Natural killer cell treated with Interleukin-12 subunit alpha and Interleukin-12 subunit beta and Interleukin-15 and Interleukin-18, amount 100 ng/mL, for 72 hours (primary cell): ENCODE results near the gene QSER1. TPM values are rescaled to one million over a fixed set of nuclear protein-coding genes. Genes with fewer than 3 reads are reported as not detected.

Experiments used
- ATAC-seq, 2 donors: fragments of 150-1000 bp; cut with Tn5 transposase in 1 of 2; sonication (Bioruptor Pico), chemical (Tn5 transposase) in 1 of 2; 2 replicates each; pipeline ENCODE4 v1.10.0; 2021
- DNase-seq: peaks from one replicate; pipeline ENCODE4 v3.0.0; 2022; ENCODE audit warnings: low spot score
- H3K27ac Mint-ChIP-seq, 2 donors: 1 replicate in 1 of 2; 2 replicates in 1 of 2; pipeline ENCODE4 v1.8.0; 2022; ENCODE audit warnings: mixed read lengths in 2 of 2, mild to moderate bottlenecking in 1 of 2, moderate library complexity in 1 of 2
- H3K27me3 Mint-ChIP-seq, 2 donors: 1 replicate in 1 of 2; 2 replicates in 1 of 2; pipeline ENCODE4 v1.8.0; 2022; ENCODE audit warnings: mixed read lengths in 2 of 2
- H3K36me3 Mint-ChIP-seq: one replicate; pipeline ENCODE4 v1.8.0; 2022; ENCODE audit warnings: mixed read lengths
- H3K4me1 Mint-ChIP-seq, 2 donors: 1 replicate in 1 of 2; 2 replicates in 1 of 2; pipeline ENCODE4 v1.8.0; 2022; ENCODE audit warnings: low read depth in 2 of 2, mixed read lengths in 2 of 2, mild to moderate bottlenecking in 1 of 2
- H3K4me3 Mint-ChIP-seq: one replicate; pipeline ENCODE4 v1.8.0; 2022; ENCODE audit warnings: mixed read lengths
- H3K9me3 Mint-ChIP-seq: 2 replicates; pipeline ENCODE4 v1.8.0; 2022; ENCODE audit warnings: mixed read lengths
- total RNA-seq, 2 donors: library from RNA; stranded (reverse); gene quantifications; one replicate each; pipeline ENCODE4 v1.2.3, GENCODE V29; 2022

The QSER1 gene
- total RNA-seq, 2 donors from 2014 or later, result 15.5 to 22.6 TPM

DNA sequence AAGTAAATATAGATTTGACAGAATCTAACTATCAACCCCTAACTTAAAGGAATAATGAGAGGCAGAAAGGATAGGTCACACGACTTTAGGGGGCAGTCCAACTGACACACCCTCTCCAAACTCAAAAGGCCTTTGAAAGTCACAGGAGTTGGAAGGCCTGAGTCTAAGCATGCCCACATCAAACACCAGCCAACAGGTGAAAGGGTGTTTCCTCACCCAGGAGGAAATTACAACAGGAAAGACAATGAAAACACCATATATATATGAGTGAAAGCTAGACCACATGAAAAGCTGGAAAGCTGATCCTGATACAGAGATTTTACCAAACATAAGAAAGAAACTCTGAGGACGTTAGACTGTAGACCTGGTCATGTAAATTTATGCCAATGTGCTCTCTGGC is 112.6 kb downstream of the QSER1 start:
- no peak for ATAC-seq
- Mint-ChIP-seq H3K9me3 (no peaks in the 10 kb centered on the region), H3K4me3 (no peak overlapping the region), H3K36me3 (no peaks in the 10 kb centered on the region), H3K27ac (no peak overlapping the region), H3K4me1 (peaks cover 4 to 7% of the 10 kb centered on the region in 2 donors), H3K27me3 (peaks cover 2 to 7% of the 10 kb centered on the region in 2 donors)
- no peak for DNase-seq

GRCh38 chr11:33006010-33006409 is 113.4 kb downstream of the QSER1 start:
- ATAC-seq, result no peak
- Mint-ChIP-seq H3K9me3 (no peaks in the 10 kb centered on the region), H3K27ac (no peak overlapping the region), H3K4me3 (no peak overlapping the region), H3K27me3 (peaks cover 0 to 7% of the 10 kb centered on the region in 2 donors), H3K36me3 (no peaks in the 10 kb centered on the region), H3K4me1 (peaks cover 7% of the 10 kb centered on the region in 2 donors)
- DNase-seq, result no peak

DNA sequence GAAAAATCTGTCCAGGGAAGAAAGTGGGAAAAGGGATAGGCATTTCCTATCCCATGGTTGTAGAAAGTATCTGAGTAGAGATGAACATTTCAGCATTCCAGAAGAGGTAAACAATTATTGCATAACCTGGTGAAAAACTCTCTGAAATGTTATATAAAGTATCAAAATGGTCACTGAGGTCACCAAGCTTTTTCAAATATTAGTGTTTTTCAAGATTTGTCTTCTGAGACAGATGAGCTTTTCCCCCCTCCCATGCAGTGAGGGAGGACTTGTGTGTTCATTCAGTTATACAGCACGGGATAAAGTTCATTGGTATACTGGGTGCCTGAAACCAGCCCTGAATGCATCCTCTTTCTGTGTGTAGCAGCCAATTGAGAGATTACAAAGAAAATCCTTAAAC is 121.1 kb downstream of the QSER1 start:
- DNase-seq, result no peak
- Mint-ChIP-seq H3K27me3 (peaks cover 15 to 34% of the 10 kb centered on the region in 2 donors), H3K27ac (no peak overlapping the region), H3K9me3 (no peaks in the 10 kb centered on the region), H3K36me3 (no peaks in the 10 kb centered on the region), H3K4me1 (peaks cover 13 to 28% of the 10 kb centered on the region in 2 donors), H3K4me3 (no peak overlapping the region)
- no peak for ATAC-seq

- peak; percentile 88 to 92 for ATAC-seq
- DNase-seq, result peak; percentile 90
- peaks cover 13 to 25% of the 10 kb centered on the region in 2 donors for H3K4me1 Mint-ChIP-seq
- H3K27ac Mint-ChIP-seq, result no peak within 1 kb of the TSS
- H3K27me3 Mint-ChIP-seq, result peaks cover 17 to 37% of the 10 kb centered on the region in 2 donors
- no peaks in the 10 kb centered on the region for H3K36me3 Mint-ChIP-seq
- H3K9me3 Mint-ChIP-seq, result no peaks in the 10 kb centered on the region
- peak within 1 kb of the TSS; percentile 83 for H3K4me3 Mint-ChIP-seq
Observed at GRCh38 chr11:33015621-33016551, 123.3 kb downstream of the QSER1 start, which contains the start of gene DEPDC7. Gene DEPDC7 (plus strand): TSS chr11:33015878. CDS start chr11:33015956, 78 bp downstream.

- peaks cover 10 to 20% of the 10 kb centered on the region in 2 donors for H3K4me1 Mint-ChIP-seq
- no peaks in the 10 kb centered on the region for H3K9me3 Mint-ChIP-seq
- no peak for ATAC-seq
- H3K36me3 Mint-ChIP-seq, result no peaks in the 10 kb centered on the region
- DNase-seq, result no peak
- no peak overlapping the region for H3K27ac Mint-ChIP-seq
- H3K27me3 Mint-ChIP-seq, result peaks cover 17 to 37% of the 10 kb centered on the region in 2 donors
- peak overlapping the region; percentile 83 for H3K4me3 Mint-ChIP-seq
Observed at GRCh38 chr11:33016654-33017053, 124.0 kb downstream of the QSER1 start.

DNA sequence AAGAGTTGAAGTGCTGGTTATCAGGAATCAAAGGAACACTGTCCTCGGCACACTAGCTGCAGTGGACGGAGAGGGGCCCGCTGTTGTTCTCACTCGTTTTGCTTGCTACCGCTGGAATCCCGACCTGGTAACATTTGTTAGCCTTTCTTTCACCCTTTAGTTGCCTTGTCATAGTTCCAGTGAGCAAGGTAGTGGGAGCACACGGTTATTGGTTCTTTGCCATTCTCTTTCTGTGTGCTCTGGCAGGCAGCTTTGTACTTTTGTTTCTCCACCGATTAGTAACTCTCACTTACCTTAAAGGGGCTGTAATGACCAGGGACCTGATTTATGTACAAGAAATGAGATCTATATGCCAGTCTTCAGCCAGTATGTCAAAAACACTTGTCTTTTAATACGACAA is 124.9 kb downstream of the QSER1 start:
- no peak for DNase-seq
- H3K4me1 Mint-ChIP-seq, result peaks cover 4 to 18% of the 10 kb centered on the region in 2 donors
- H3K9me3 Mint-ChIP-seq, result no peaks in the 10 kb centered on the region
- ATAC-seq, result no peak
- no peaks in the 10 kb centered on the region for H3K36me3 Mint-ChIP-seq
- peaks cover 17 to 37% of the 10 kb centered on the region in 2 donors for H3K27me3 Mint-ChIP-seq
- no peak overlapping the region for H3K27ac Mint-ChIP-seq
- H3K4me3 Mint-ChIP-seq, result no peak overlapping the region

DNA sequence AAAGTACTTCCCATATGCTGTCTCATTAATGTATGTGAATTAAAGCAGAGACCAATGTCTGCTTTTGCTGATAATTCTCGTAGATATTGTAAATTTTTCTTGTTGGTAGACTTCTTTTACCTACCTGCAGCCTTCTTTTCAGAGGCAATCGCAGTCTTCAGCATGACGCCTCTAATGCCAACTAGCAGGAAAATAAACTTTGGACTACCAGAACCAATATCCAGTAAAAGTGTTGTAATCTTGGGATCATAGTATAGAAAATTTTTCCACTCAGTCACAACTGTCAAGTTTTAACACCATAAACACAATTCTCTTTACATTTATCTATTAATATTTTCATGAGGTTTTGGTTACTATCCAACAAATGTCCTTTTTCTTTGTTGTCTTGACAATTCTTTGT is 125.4 kb downstream of the QSER1 start:
- ATAC-seq, result no peak
- Mint-ChIP-seq H3K27me3 (peaks cover 17 to 37% of the 10 kb centered on the region in 2 donors), H3K9me3 (no peaks in the 10 kb centered on the region), H3K4me1 (peaks cover 4 to 15% of the 10 kb centered on the region in 2 donors), H3K4me3 (no peak overlapping the region), H3K27ac (no peak overlapping the region), H3K36me3 (no peaks in the 10 kb centered on the region)
- no peak for DNase-seq

GRCh38 chr11:33018840-33019239 is 126.2 kb downstream of the QSER1 start:
- ATAC-seq, result no peak

GRCh38 chr11:33021501-33021900 is 128.9 kb downstream of the QSER1 start:
- Mint-ChIP-seq H3K36me3 (no peaks in the 10 kb centered on the region), H3K9me3 (no peaks in the 10 kb centered on the region), H3K27ac (no peak overlapping the region), H3K4me3 (no peak overlapping the region), H3K27me3 (peaks cover 20 to 40% of the 10 kb centered on the region in 2 donors), H3K4me1 (peaks cover 1 to 6% of the 10 kb centered on the region in 2 donors)
- no peak for DNase-seq
- ATAC-seq, result no peak

More at GRCh38 chr11:33018840-33019239, 126.2 kb downstream of the QSER1 start:
- peak overlapping the region in 1 of 2 donors; percentile 29 for H3K27ac Mint-ChIP-seq
- no peaks in the 10 kb centered on the region for H3K36me3 Mint-ChIP-seq
- H3K9me3 Mint-ChIP-seq, result no peaks in the 10 kb centered on the region
- DNase-seq, result no peak
- H3K4me3 Mint-ChIP-seq, result no peak overlapping the region
- H3K4me1 Mint-ChIP-seq, result peaks cover 4 to 12% of the 10 kb centered on the region in 2 donors
- peaks cover 17 to 37% of the 10 kb centered on the region in 2 donors for H3K27me3 Mint-ChIP-seq

DNA sequence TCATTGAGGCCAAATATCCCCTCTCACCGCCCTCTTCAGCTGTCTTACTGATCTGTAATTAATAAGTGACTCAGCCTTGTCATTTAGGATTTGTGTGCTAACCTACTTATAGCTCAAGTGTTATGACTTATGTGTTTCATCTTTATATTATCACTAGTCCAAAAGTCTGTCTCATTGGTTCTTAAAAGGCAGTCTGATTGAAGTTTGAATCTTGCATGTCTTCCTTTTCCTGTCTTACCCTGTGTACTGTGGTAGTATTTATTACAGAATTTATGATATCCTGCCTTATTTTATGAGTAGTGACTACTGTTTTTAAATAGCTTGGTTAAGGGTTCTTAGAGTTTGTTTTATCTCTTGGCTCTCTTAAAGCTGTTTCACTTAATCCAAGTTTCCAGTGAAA is 129.3 kb downstream of the QSER1 start:
- Mint-ChIP-seq H3K27me3 (peaks cover 19 to 38% of the 10 kb centered on the region in 2 donors), H3K4me3 (no peak overlapping the region), H3K4me1 (peaks cover 0 to 6% of the 10 kb centered on the region in 2 donors), H3K36me3 (no peaks in the 10 kb centered on the region), H3K27ac (no peak overlapping the region), H3K9me3 (no peaks in the 10 kb centered on the region)
- ATAC-seq (no peak), DNase-seq (no peak)

DNA sequence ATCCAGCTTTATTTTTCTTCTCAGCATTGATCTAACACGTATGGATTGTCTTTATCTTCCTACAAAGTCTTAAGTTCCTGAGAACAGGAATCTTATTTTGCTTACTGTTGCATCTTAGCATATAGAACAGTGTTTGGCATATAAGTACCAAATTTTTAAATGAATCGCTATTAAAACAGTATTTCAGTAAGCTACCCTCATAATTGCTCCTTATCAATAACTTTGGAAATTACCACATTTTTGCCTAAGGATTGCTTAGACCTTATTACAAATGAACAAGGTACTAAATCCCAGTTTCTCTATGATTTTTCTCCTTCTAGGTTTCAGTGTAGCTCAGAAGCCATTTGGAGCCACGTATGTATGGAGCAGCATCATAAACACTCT is 132.7 kb downstream of the QSER1 start:
- Mint-ChIP-seq H3K4me3 (no peak overlapping the region), H3K27ac (no peak overlapping the region), H3K4me1 (peaks cover 0 to 3% of the 10 kb centered on the region in 2 donors), H3K36me3 (no peaks in the 10 kb centered on the region), H3K27me3 (peaks cover 9 to 22% of the 10 kb centered on the region in 2 donors), H3K9me3 (no peaks in the 10 kb centered on the region)
- ATAC-seq (no peak), DNase-seq (no peak)

DNA sequence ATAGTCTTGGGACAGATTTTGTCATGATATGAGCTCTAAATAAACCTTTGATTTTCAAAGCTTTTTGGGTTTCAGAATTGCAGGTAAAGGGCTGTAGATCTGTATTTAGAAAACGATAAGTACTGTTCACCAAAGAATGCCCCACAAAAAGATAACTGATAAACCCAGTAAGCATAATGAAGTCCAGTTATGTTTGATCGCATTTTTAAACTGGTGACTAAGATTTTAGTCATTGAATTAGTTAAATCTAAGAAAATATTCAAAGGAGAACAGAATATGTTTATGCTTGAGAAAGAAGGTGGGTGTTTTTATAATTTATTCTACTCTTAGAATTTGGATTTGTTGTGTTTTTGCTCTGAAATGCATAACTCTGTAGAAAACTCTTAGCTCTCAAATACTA is 134.6 kb downstream of the QSER1 start:
- H3K9me3 Mint-ChIP-seq, result no peaks in the 10 kb centered on the region
- H3K4me1 Mint-ChIP-seq, result no peaks in the 10 kb centered on the region
- DNase-seq (no peak), ATAC-seq (no peak)
- H3K27me3 Mint-ChIP-seq, result peaks cover 9 to 22% of the 10 kb centered on the region in 2 donors
- H3K4me3 Mint-ChIP-seq, result no peak overlapping the region
- H3K36me3 Mint-ChIP-seq, result no peaks in the 10 kb centered on the region
- H3K27ac Mint-ChIP-seq, result no peak overlapping the region

GRCh38 chr11:33027846-33028536 is 135.4 kb downstream of the QSER1 start:
- H3K27me3 Mint-ChIP-seq, result peaks cover 13 to 29% of the 10 kb centered on the region in 2 donors
- no peak overlapping the region for H3K4me3 Mint-ChIP-seq
- H3K36me3 Mint-ChIP-seq, result no peaks in the 10 kb centered on the region
- H3K4me1 Mint-ChIP-seq, result no peaks in the 10 kb centered on the region
- no peak overlapping the region for H3K27ac Mint-ChIP-seq
- no peak for DNase-seq
- ATAC-seq, result no peak
- no peaks in the 10 kb centered on the region for H3K9me3 Mint-ChIP-seq

- H3K36me3 Mint-ChIP-seq, result no peaks in the 10 kb centered on the region
- no peak overlapping the region for H3K27ac Mint-ChIP-seq
- no peak overlapping the region for H3K4me3 Mint-ChIP-seq
- no peaks in the 10 kb centered on the region for H3K4me1 Mint-ChIP-seq
- H3K27me3 Mint-ChIP-seq, result peaks cover 14 to 30% of the 10 kb centered on the region in 2 donors
- H3K9me3 Mint-ChIP-seq, result no peaks in the 10 kb centered on the region
- DNase-seq (no peak), ATAC-seq (no peak)
Observed at GRCh38 chr11:33028537-33028914, 135.9 kb downstream of the QSER1 start.
